SK-N-SH (cell line): ENCODE measurements around the gene ERC1. TPM values are rescaled to one million over a fixed set of nuclear protein-coding genes. Genes with fewer than 3 reads are reported as not detected.

Experiments used
- CTCF ChIA-PET: fragments of 300-600, 350-600 bp; formaldehyde crosslinking; extraction: SDS; loops from one replicate; lab custom pipeline; 2021; lab: Yijun Ruan, JAX
- POLR2A ChIA-PET: fragments of 350-600 bp; sonication (Branson Sonifier 250); formaldehyde crosslinking; extraction: SDS; loops from one replicate; lab custom pipeline; 2020; ENCODE audit warnings: antibody characterized with exemption, inconsistent platforms; lab: Yijun Ruan, JAX
- DNase-seq: peaks from one replicate; pipeline ENCODE4 v3.0.0; 2012
- H2AFZ ChIP-seq: fragments of 200-600 bp; sonication (generic); 2 replicates; pipeline ENCODE4 v1.8.1; 2016; ENCODE audit warnings: antibody characterized with exemption, mild to moderate bottlenecking, low read depth
- H3F3A ChIP-seq: fragments of 200-600 bp; sonication (generic); replicated peaks from 2 replicates; pipeline ENCODE3; 2016; ENCODE audit warnings: antibody characterized with exemption, mild to moderate bottlenecking; ENCODE audit not compliant: insufficient read depth
- H3K27ac ChIP-seq, 2 experiments: fragments of 200-500 bp in 1 of 2; fragments of 200-600 bp in 1 of 2; sonication (Bioruptor generic) in 1 of 2; sonication (generic), shearing (Covaris generic) in 1 of 2; 2 replicates each; pipeline versions ENCODE4 v1.5.1 to v1.6.1; 2014 to 2016; ENCODE audit warnings: low read depth in 2 of 2, inconsistent platforms in 1 of 2, low read length in 1 of 2, mild to moderate bottlenecking in 1 of 2, mixed read lengths in 1 of 2
- H3K27me3 ChIP-seq: fragments of 200-600 bp; sonication (generic), shearing (Covaris generic); 2 replicates; pipeline ENCODE4 v1.6.1; 2016; ENCODE audit warnings: mixed run types; ENCODE audit not compliant: insufficient read depth
- H3K36me3 ChIP-seq, 2 experiments: fragments of 200-500 bp in 1 of 2; fragments of 200-600 bp in 1 of 2; sonication (Bioruptor generic) in 1 of 2; sonication (generic) in 1 of 2; replicated peaks in 1 of 2; 2 replicates each; pipeline versions ENCODE3 to v1.5.1; 2014 to 2016; ENCODE audit warnings: low read length in 1 of 2, mild to moderate bottlenecking in 1 of 2; ENCODE audit not compliant: insufficient read depth in 2 of 2, control insufficient read depth in 1 of 2
- H3K4me1 ChIP-seq, 2 experiments: fragments of 200-500 bp in 1 of 2; fragments of 200-600 bp in 1 of 2; sonication (Bioruptor generic) in 1 of 2; sonication (generic), shearing (Covaris generic) in 1 of 2; 2 replicates each; pipeline versions ENCODE4 v1.5.1 to v1.6.1; 2014 to 2016; ENCODE audit warnings: low read depth in 1 of 2, low read length in 1 of 2, mixed run types in 1 of 2; ENCODE audit not compliant: insufficient read depth in 2 of 2, control insufficient read depth in 1 of 2
- H3K4me2 ChIP-seq: fragments of 200-600 bp; sonication (generic), shearing (Covaris generic); 2 replicates; pipeline ENCODE4 v1.6.1; 2017; ENCODE audit warnings: mixed run types
- H3K4me3 ChIP-seq, 2 experiments: fragments of 200-500 bp in 1 of 2; fragments of 200-600 bp in 1 of 2; sonication (Bioruptor generic) in 1 of 2; sonication (generic), shearing (Covaris generic) in 1 of 2; 2 replicates each; pipeline versions ENCODE4 v1.5.1 to v1.8.1; 2014 to 2016; ENCODE audit warnings: low read depth in 2 of 2, inconsistent platforms in 1 of 2, low read length in 1 of 2, mild to moderate bottlenecking in 1 of 2, mixed read lengths in 1 of 2, moderate library complexity in 1 of 2
- H3K79me2 ChIP-seq: fragments of 200-600 bp; sonication (generic); 2 replicates; pipeline ENCODE4 v1.8.1; 2017; ENCODE audit warnings: mild to moderate bottlenecking; ENCODE audit not compliant: insufficient read depth
- H3K9ac ChIP-seq: fragments of 200-600 bp; sonication (generic); 2 replicates; pipeline ENCODE4 v1.6.1; 2017; ENCODE audit warnings: mixed run types
- H3K9me2 ChIP-seq: fragments of 200-600 bp; sonication (generic); 2 replicates; pipeline ENCODE4 v1.6.1; 2017; ENCODE audit warnings: mixed run types
- H3K9me3 ChIP-seq: fragments of 200-600 bp; sonication (generic); 2 replicates; pipeline ENCODE4 v1.6.1; 2017; ENCODE audit warnings: mixed run types, mild to moderate bottlenecking, moderate library complexity
- H4K20me1 ChIP-seq: fragments of 200-600 bp; sonication (generic); 2 replicates; pipeline ENCODE4 v1.6.1; 2017; ENCODE audit warnings: mild to moderate bottlenecking, mixed run types; ENCODE audit not compliant: insufficient read depth
- FOSL2 ChIP-seq: IDR thresholded peaks from 2 replicates; pipeline ENCODE4 v1.4.0; 2012; ENCODE audit warnings: low read depth, mild to moderate bottlenecking, moderate library complexity, borderline replicate concordance
- FOXM1 ChIP-seq: IDR thresholded peaks from 2 replicates; pipeline ENCODE4 v1.4.0; 2012; ENCODE audit warnings: low read depth, mild to moderate bottlenecking
- POLR2AphosphoS5 ChIP-seq: IDR thresholded peaks from 2 replicates; pipeline ENCODE4 v1.6.1; 2012; ENCODE audit warnings: low read depth, low read length
- TCF12 ChIP-seq: IDR thresholded peaks from 2 replicates; pipeline ENCODE4 v1.4.0; 2012
- WGBS: methylation state at CpG from one replicate; pipeline ENCODE4 v1.1.6; 2017; ENCODE audit warnings: low lambda C conversion rate; 5-methylcytosine and 5-hydroxymethylcytosine counted together
- polyA plus RNA-seq, 3 experiments: library from polyadenylated mRNA; depleted of rRNA; stranded (reverse); fragments of >200 nt; gene quantifications; 2 replicates each; pipeline ENCODE4 v1.2.3, GENCODE V29; 2012
- TF ChIP-seq, protein P1 (sequence below): fragments of 200-600 bp; sonication (generic); IDR thresholded peaks from 2 replicates; pipeline ENCODE4 v1.6.1; 2017; ENCODE audit warnings: antibody characterized with exemption, mild to moderate bottlenecking, moderate library complexity
- TF ChIP-seq, protein P2 (sequence below): IDR thresholded peaks from 2 replicates; pipeline ENCODE4 v1.6.1; 2012; ENCODE audit warnings: mild to moderate bottlenecking, low read depth, low read length, moderate library complexity

ERC1 gene
- polyA plus RNA-seq, 1 of the 3 experiments (the other 2 are of a cell fraction) = 7.5 TPM

DNA sequence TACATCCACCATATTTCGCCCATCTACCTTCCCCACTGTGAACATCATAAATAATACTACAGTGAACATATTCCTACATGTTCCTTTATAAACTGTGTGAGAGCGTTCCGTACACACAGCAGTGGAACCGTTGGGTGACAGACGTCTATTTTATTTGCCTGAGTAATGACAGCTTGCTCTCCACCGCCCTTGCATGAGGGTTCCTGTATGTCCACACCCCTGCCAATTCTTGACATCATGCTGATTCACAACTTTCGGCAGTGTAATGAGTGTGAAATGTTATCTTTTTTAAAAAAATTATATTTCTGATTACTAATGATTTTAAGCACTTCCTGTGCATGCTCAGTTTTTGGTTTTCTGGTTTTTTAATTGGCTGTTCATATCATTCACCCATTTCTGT, 37.2 kb upstream of the ERC1 start:
- TF ChIP-seq POLR2AphosphoS5 = no peak
- TF ChIP-seq TCF12 = no peak
- TF ChIP-seq, protein P1, sequence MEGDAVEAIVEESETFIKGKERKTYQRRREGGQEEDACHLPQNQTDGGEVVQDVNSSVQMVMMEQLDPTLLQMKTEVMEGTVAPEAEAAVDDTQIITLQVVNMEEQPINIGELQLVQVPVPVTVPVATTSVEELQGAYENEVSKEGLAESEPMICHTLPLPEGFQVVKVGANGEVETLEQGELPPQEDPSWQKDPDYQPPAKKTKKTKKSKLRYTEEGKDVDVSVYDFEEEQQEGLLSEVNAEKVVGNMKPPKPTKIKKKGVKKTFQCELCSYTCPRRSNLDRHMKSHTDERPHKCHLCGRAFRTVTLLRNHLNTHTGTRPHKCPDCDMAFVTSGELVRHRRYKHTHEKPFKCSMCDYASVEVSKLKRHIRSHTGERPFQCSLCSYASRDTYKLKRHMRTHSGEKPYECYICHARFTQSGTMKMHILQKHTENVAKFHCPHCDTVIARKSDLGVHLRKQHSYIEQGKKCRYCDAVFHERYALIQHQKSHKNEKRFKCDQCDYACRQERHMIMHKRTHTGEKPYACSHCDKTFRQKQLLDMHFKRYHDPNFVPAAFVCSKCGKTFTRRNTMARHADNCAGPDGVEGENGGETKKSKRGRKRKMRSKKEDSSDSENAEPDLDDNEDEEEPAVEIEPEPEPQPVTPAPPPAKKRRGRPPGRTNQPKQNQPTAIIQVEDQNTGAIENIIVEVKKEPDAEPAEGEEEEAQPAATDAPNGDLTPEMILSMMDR = no peak
- TF ChIP-seq FOXM1 = no peak
- H3K4me1 ChIP-seq = no peaks in the 10 kb centered on the region; a peak in 2 of 4 replicates
- no peaks in the 10 kb centered on the region for H3K36me3 ChIP-seq
- no peaks in the 10 kb centered on the region for H3K27me3 ChIP-seq
- no peaks in the 10 kb centered on the region for H3K9me2 ChIP-seq
- no peaks in the 10 kb centered on the region for H3K9me3 ChIP-seq
- ChIA-PET CTCF (interaction anchor here (1.3 kb wide), 1 partner anchor 681 kb away, joined by 3 read pairs; no protein-coding TSS in a partner anchor), POLR2A (no interaction called here)
- no peak overlapping the region for H3K4me2 ChIP-seq
- H3K9ac ChIP-seq = no peak overlapping the region
- no peak overlapping the region for H3K27ac ChIP-seq
- no peak for DNase-seq
- H3F3A ChIP-seq = peaks cover 12% of the 10 kb centered on the region
- 76% methylated on average over 7 of the region's 7 CpGs for WGBS
- H3K79me2 ChIP-seq = peaks cover under 1% of the 10 kb centered on the region; the same call in 1 of the 2 replicates
- H2AFZ ChIP-seq = no peak overlapping the region; the same call in 1 of the 2 replicates
- H4K20me1 ChIP-seq = no peaks in the 10 kb centered on the region
- H3K4me3 ChIP-seq = no peak overlapping the region

DNA sequence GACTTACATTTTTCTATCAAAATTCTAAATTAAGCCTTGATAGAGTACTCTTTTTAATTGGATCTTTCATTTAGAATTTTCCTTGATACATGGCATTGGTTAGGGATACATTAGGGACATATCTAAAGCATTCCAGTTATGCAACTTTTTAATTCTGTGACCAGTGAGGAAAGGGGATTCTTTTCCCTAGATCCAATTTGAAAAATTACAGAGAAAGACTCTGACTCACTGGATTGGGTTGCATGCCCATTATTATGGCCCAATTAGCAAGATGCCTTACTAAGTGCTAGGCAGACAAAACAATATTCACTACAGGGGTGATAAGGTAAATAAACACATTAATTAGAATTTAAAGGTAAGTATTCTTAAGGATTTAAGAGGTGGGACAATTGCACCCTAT, 36.3 kb upstream of the ERC1 start:
- Histone ChIP-seq H3K4me3 (no peak overlapping the region), H3K9me2 (no peaks in the 10 kb centered on the region), H4K20me1 (no peaks in the 10 kb centered on the region), H2AFZ (no peak overlapping the region), H3K4me1 (no peaks in the 10 kb centered on the region; a peak in 2 of 4 replicates), H3K79me2 (no peaks in the 10 kb centered on the region), H3F3A (peaks cover 6% of the 10 kb centered on the region), H3K27me3 (no peaks in the 10 kb centered on the region), H3K36me3 (no peaks in the 10 kb centered on the region), H3K4me2 (no peak overlapping the region), H3K27ac (no peak overlapping the region), H3K9ac (no peak overlapping the region), H3K9me3 (no peaks in the 10 kb centered on the region)
- ChIA-PET POLR2A (no interaction called here), CTCF (no interaction called here)
- no peak for TF ChIP-seq FOSL2
- TF ChIP-seq, protein P2, sequence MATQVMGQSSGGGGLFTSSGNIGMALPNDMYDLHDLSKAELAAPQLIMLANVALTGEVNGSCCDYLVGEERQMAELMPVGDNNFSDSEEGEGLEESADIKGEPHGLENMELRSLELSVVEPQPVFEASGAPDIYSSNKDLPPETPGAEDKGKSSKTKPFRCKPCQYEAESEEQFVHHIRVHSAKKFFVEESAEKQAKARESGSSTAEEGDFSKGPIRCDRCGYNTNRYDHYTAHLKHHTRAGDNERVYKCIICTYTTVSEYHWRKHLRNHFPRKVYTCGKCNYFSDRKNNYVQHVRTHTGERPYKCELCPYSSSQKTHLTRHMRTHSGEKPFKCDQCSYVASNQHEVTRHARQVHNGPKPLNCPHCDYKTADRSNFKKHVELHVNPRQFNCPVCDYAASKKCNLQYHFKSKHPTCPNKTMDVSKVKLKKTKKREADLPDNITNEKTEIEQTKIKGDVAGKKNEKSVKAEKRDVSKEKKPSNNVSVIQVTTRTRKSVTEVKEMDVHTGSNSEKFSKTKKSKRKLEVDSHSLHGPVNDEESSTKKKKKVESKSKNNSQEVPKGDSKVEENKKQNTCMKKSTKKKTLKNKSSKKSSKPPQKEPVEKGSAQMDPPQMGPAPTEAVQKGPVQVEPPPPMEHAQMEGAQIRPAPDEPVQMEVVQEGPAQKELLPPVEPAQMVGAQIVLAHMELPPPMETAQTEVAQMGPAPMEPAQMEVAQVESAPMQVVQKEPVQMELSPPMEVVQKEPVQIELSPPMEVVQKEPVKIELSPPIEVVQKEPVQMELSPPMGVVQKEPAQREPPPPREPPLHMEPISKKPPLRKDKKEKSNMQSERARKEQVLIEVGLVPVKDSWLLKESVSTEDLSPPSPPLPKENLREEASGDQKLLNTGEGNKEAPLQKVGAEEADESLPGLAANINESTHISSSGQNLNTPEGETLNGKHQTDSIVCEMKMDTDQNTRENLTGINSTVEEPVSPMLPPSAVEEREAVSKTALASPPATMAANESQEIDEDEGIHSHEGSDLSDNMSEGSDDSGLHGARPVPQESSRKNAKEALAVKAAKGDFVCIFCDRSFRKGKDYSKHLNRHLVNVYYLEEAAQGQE = no peak
- DNase-seq = no peak
